Lower leg skin (tissue), 4 donors: ENCODE results near the gene IDS. TPM values are rescaled to one million over a fixed set of nuclear protein-coding genes. Genes with fewer than 3 reads are reported as not detected.
A peak's percentile ranks its signal among the peaks of the same experiment; 100 is the strongest.
"Not testable (repeated sequence)": the region's sequence is repeated elsewhere in the genome, so short reads cannot be mapped to it uniquely, and the experiment has no call there.

Experiments
- DNase-seq, 2 donors: peaks; one replicate each; pipeline ENCODE4 v3.0.0-alpha.2; 2019; ENCODE audit warnings: low spot score in 2 of 2
- H3K4me3 ChIP-seq: fragments of 200-600 bp; sonication (generic); 2 replicates; pipeline ENCODE4 v1.5.1; 2017; ENCODE audit warnings: mild to moderate bottlenecking, low read depth; ENCODE audit not compliant: poor library complexity, severe bottlenecking
- CTCF ChIP-seq, 3 donors: fragments of 450-650 bp; IDR thresholded peaks; one replicate each; pipeline ENCODE4 v1.5.1; 2016; ENCODE audit warnings: antibody characterized with exemption in 3 of 3, mild to moderate bottlenecking in 3 of 3, moderate library complexity in 2 of 3
- POLR2A ChIP-seq, 2 donors: fragments of 450-650 bp; IDR thresholded peaks; one replicate each; pipeline ENCODE4 v1.6.1; 2016 to 2017; ENCODE audit warnings: antibody characterized with exemption in 2 of 2, mild to moderate bottlenecking in 1 of 2, moderate library complexity in 1 of 2
- WGBS, 2 donors: methylation state at CpG; one replicate each; pipeline ENCODE4 v1.1.5; 2018; 5-methylcytosine and 5-hydroxymethylcytosine counted together
- intact Hi-C: fragments of 100-400 bp; cut with DNase I; formaldehyde crosslinking; loops from one replicate; pipeline ENCODE4 v1.15.0; 2023; ENCODE audit warnings: low total_unique reads
- total RNA-seq, 4 donors: library from RNA; depleted of rRNA; stranded (reverse); fragments of >200 nt; gene quantifications; one replicate each; pipeline ENCODE4 v1.1.0, GENCODE V29; 2016

IDS gene
- total RNA-seq, 4 donors from 2014 or later = 57.2 to 79.5 (median 70.7) TPM

GRCh38 chrX:149505671-149506070 lies 565 bp upstream of the IDS start:
- peak in 1 of 2 donors; percentile 77 for DNase-seq
- TF ChIP-seq POLR2A (IDR thresholded peaks at IDR 0.05) = no peak
- TF ChIP-seq CTCF (IDR thresholded peaks at IDR 0.05) = no peak
- H3K4me3 ChIP-seq = no peak overlapping the region
- intact Hi-C loops = no loop called here
- 86 to 90% methylated on average over 9 of the region's 9 CpGs for WGBS, 2 donors

- intact Hi-C loops = no loop called here
- DNase-seq = peak in 1 of 2 donors; percentile 82
- 40 to 52% methylated on average over 10 of the region's 10 CpGs for WGBS, 2 donors
- TF ChIP-seq CTCF (IDR thresholded peaks at IDR 0.05) = no peak
- TF ChIP-seq POLR2A (IDR thresholded peaks at IDR 0.05) = no peak
- H3K4me3 ChIP-seq = peak overlapping the region; percentile 25
Measured at GRCh38 chrX:149504226-149504914, 736 bp downstream of the IDS start.

- WGBS, 2 donors = 0 to 46% methylated on average over 1 to 2 of the region's 10 CpGs
- intact Hi-C loops, H3K4me3 ChIP-seq: not testable (repeated sequence)
- peak in 1 of 2 donors; percentile 80 for DNase-seq
Measured at GRCh38 chrX:149503446-149503845, 1.7 kb downstream of the IDS start.

GRCh38 chrX:149502923-149503322 lies 2.2 kb downstream of the IDS start:
- peak in 1 of 2 donors; percentile 48 for DNase-seq
- not testable (repeated sequence) for H3K4me3 ChIP-seq
- WGBS, 2 donors = 57 to 68% methylated on average over 4 to 5 of the region's 5 CpGs

GRCh38 chrX:149499766-149500165 lies 5.3 kb downstream of the IDS start:
- H3K4me3 ChIP-seq = no peak overlapping the region
- TF ChIP-seq POLR2A (IDR thresholded peaks at IDR 0.05) (no peak), CTCF (IDR thresholded peaks at IDR 0.05) (no peak)
- 64 to 92% methylated on average over 5 of the region's 5 CpGs for WGBS, 2 donors
- intact Hi-C loops = no loop called here
- peak in 1 of 2 donors; percentile 26 for DNase-seq

More at GRCh38 chrX:149502923-149503322, 2.2 kb downstream of the IDS start:
- intact Hi-C loops = not testable (repeated sequence)

- WGBS, 2 donors = 75 to 84% methylated on average over 4 of the region's 4 CpGs
- intact Hi-C loops = no loop called here
- TF ChIP-seq POLR2A (IDR thresholded peaks at IDR 0.05) (no peak), CTCF (IDR thresholded peaks at IDR 0.05) (no peak)
- peak in 1 of 2 donors; percentile 12 for DNase-seq
- H3K4me3 ChIP-seq = no peak overlapping the region
Measured at GRCh38 chrX:149498767-149499166, 6.3 kb downstream of the IDS start.

- intact Hi-C loops = no loop called here
- TF ChIP-seq CTCF (IDR thresholded peaks at IDR 0.05) (no peak), POLR2A (IDR thresholded peaks at IDR 0.05) (no peak)
- WGBS, 2 donors = 68 to 86% methylated on average over 1 to 2 of the region's 2 CpGs
- H3K4me3 ChIP-seq = no peak overlapping the region
- DNase-seq = peak in 1 of 2 donors; percentile 59
Measured at GRCh38 chrX:149497626-149498025, 7.5 kb downstream of the IDS start.
